Trophoblast cell (in vitro differentiated cells and primary cell): ENCODE data around the gene CYGB.
"Not testable (repeated sequence)": the region's sequence is repeated elsewhere in the genome, so short reads cannot be mapped to it uniquely, and the experiment has no call there.

Experiments used
- DNase-seq, 2 donors: peaks; one replicate each; pipeline ENCODE4 v3.0.0-alpha.2; 2016
- H2AFZ ChIP-seq: 2 replicates; pipeline ENCODE4 v1.6.1; 2013; ENCODE audit warnings: low read length, moderate library complexity, mild to moderate bottlenecking; ENCODE audit not compliant: insufficient read depth, poor library complexity
- H2AK5ac ChIP-seq: 2 replicates; pipeline ENCODE4 v1.6.1; 2013; ENCODE audit warnings: mild to moderate bottlenecking, low read length
- H2BK120ac ChIP-seq: 2 replicates; pipeline ENCODE4 v1.6.1; 2013; ENCODE audit warnings: low read length, mild to moderate bottlenecking, moderate library complexity; ENCODE audit not compliant: insufficient read depth, poor library complexity
- H2BK12ac ChIP-seq: 2 replicates; pipeline ENCODE4 v1.6.1; 2013; ENCODE audit warnings: mild to moderate bottlenecking, low read length, moderate library complexity
- H2BK5ac ChIP-seq: 2 replicates; pipeline ENCODE4 v1.6.1; 2013; ENCODE audit warnings: low read length, low read depth, moderate library complexity, mild to moderate bottlenecking; ENCODE audit not compliant: poor library complexity
- H3K14ac ChIP-seq: 2 replicates; pipeline ENCODE4 v1.6.1; 2013; ENCODE audit warnings: mild to moderate bottlenecking, low read length
- H3K18ac ChIP-seq: 2 replicates; pipeline ENCODE4 v1.6.1; 2013; ENCODE audit warnings: mild to moderate bottlenecking, low read length
- H3K23ac ChIP-seq: 2 replicates; pipeline ENCODE4 v1.6.1; 2013; ENCODE audit warnings: low read length
- H3K27ac ChIP-seq: 2 replicates; pipeline ENCODE4 v1.5.1; 2013; ENCODE audit warnings: low read depth, mild to moderate bottlenecking, inconsistent platforms, low read length, moderate library complexity
- H3K27me3 ChIP-seq: 2 replicates; pipeline ENCODE4 v1.6.1; 2013; ENCODE audit warnings: inconsistent platforms, mild to moderate bottlenecking, low read length, moderate library complexity; ENCODE audit not compliant: insufficient read depth
- H3K36me3 ChIP-seq, 2 experiments: 1 replicate in 1 of 2; 2 replicates in 1 of 2; pipeline ENCODE4 v1.6.1; 2013; ENCODE audit warnings: low read length in 2 of 2, mild to moderate bottlenecking in 2 of 2, moderate library complexity in 1 of 2; ENCODE audit not compliant: insufficient read depth in 2 of 2, control insufficient read depth in 1 of 2
- H3K4ac ChIP-seq: 2 replicates; pipeline ENCODE4 v1.6.1; 2013; ENCODE audit warnings: low read depth, mild to moderate bottlenecking, low read length, moderate library complexity
- H3K4me1 ChIP-seq, 2 experiments: 1 replicate in 1 of 2; 2 replicates in 1 of 2; pipeline ENCODE4 v1.6.1; 2013; ENCODE audit warnings: low read length in 2 of 2, mild to moderate bottlenecking in 2 of 2, moderate library complexity in 1 of 2; ENCODE audit not compliant: insufficient read depth in 2 of 2, control insufficient read depth in 1 of 2
- H3K4me2 ChIP-seq: 2 replicates; pipeline ENCODE4 v1.6.1; 2013; ENCODE audit warnings: inconsistent platforms, mild to moderate bottlenecking, low read length, moderate library complexity
- H3K4me3 ChIP-seq: 2 replicates; pipeline ENCODE4 v1.5.1; 2013; ENCODE audit warnings: mild to moderate bottlenecking, low read depth, low read length, inconsistent platforms
- H3K79me1 ChIP-seq: one replicate; pipeline ENCODE4 v1.6.1; 2013; ENCODE audit warnings: low read length
- H3K79me2 ChIP-seq: 2 replicates; pipeline ENCODE4 v1.6.1; 2013; ENCODE audit warnings: low read length, mild to moderate bottlenecking; ENCODE audit not compliant: control insufficient read depth, insufficient read depth, poor library complexity
- H3K9ac ChIP-seq: 2 replicates; pipeline ENCODE4 v1.6.1; 2013; ENCODE audit warnings: mild to moderate bottlenecking, low read length
- H3K9me3 ChIP-seq: 2 replicates; pipeline ENCODE4 v1.6.1; 2013; ENCODE audit warnings: low read depth, mild to moderate bottlenecking, control low read depth, inconsistent platforms, low read length; ENCODE audit not compliant: insufficient read depth
- H4K12ac ChIP-seq: 2 replicates; pipeline ENCODE4 v1.6.1; 2013; ENCODE audit warnings: low read depth, mild to moderate bottlenecking, low read length, moderate library complexity
- H4K8ac ChIP-seq: 2 replicates; pipeline ENCODE4 v1.6.1; 2013; ENCODE audit warnings: low read depth, mild to moderate bottlenecking, low read length, moderate library complexity
- H4K91ac ChIP-seq: one replicate; pipeline ENCODE4 v1.6.1; 2013; ENCODE audit warnings: low read depth, mild to moderate bottlenecking, low read length, moderate library complexity
- WGBS: extraction: QIAGEN DNeasy Blood & Tissue Kit; methylation state at CpG from one replicate; pipeline ENCODE4 v1.1.7; 2013; ENCODE audit warnings: missing lambda C conversion rate; ENCODE audit not compliant: insufficient read length, insufficient coverage; ENCODE audit errors: extremely low coverage; 5-methylcytosine and 5-hydroxymethylcytosine counted together

The CYGB gene

GRCh38 chr17:76512366-76513305, 24.9 kb downstream of the CYGB start:
- H3K4me1 ChIP-seq: no peaks in the 10 kb centered on the region
- no peak overlapping the region for H2BK12ac ChIP-seq
- no peak for DNase-seq
- no peak overlapping the region for H2AFZ ChIP-seq
- H3K9me3 ChIP-seq: peaks cover 4% of the 10 kb centered on the region
- H3K4ac ChIP-seq: no peak overlapping the region
- no peak overlapping the region for H4K8ac ChIP-seq
- H3K4me2 ChIP-seq: no peak overlapping the region
- H3K79me1 ChIP-seq: no peaks in the 10 kb centered on the region
- no peak overlapping the region for H3K14ac ChIP-seq
- WGBS: no CpG with 5 or more reads among the region's 22 CpGs
- no peak overlapping the region for H2AK5ac ChIP-seq
- H3K36me3 ChIP-seq: no peaks in the 10 kb centered on the region
- no peak overlapping the region for H3K9ac ChIP-seq
- no peak overlapping the region for H2BK5ac ChIP-seq
- no peak overlapping the region for H3K4me3 ChIP-seq
- no peak overlapping the region for H3K18ac ChIP-seq
- H3K27me3 ChIP-seq: peaks cover 2% of the 10 kb centered on the region
- no peak overlapping the region for H3K23ac ChIP-seq
- no peak overlapping the region for H4K12ac ChIP-seq
- H3K27ac ChIP-seq: no peak overlapping the region
- H4K91ac ChIP-seq: no peak overlapping the region
- H3K79me2 ChIP-seq: no peaks in the 10 kb centered on the region
- no peak overlapping the region for H2BK120ac ChIP-seq

- Histone ChIP-seq H3K27me3 (peaks cover 2% of the 10 kb centered on the region), H3K4ac (no peak overlapping the region), H4K12ac (no peak overlapping the region), H3K4me3 (no peak overlapping the region), H3K27ac (no peak overlapping the region), H3K4me1 (no peaks in the 10 kb centered on the region), H3K23ac (no peak overlapping the region), H3K79me2 (no peaks in the 10 kb centered on the region), H2BK120ac (no peak overlapping the region), H3K18ac (no peak overlapping the region), H4K8ac (no peak overlapping the region), H3K9ac (no peak overlapping the region), H3K4me2 (no peak overlapping the region), H2AFZ (no peak overlapping the region), H2BK12ac (no peak overlapping the region), H3K9me3 (peaks cover 4% of the 10 kb centered on the region), H3K36me3 (no peaks in the 10 kb centered on the region), H2BK5ac (no peak overlapping the region), H4K91ac (no peak overlapping the region), H3K79me1 (no peaks in the 10 kb centered on the region), H2AK5ac (no peak overlapping the region), H3K14ac (no peak overlapping the region)
- WGBS: no CpG with 5 or more reads among the region's 13 CpGs
- no peak for DNase-seq
These were observed 25.7 kb downstream of the CYGB start for GRCh38 chr17:76511668-76512365.

- no peaks in the 10 kb centered on the region for H3K4me1 ChIP-seq
- H2BK120ac ChIP-seq: no peak overlapping the region
- no peaks in the 10 kb centered on the region for H3K79me2 ChIP-seq
- no peak for DNase-seq
- no peak overlapping the region for H4K91ac ChIP-seq
- H3K23ac ChIP-seq: no peak overlapping the region
- H3K4me2 ChIP-seq: no peak overlapping the region
- no peak overlapping the region for H2AK5ac ChIP-seq
- H3K27me3 ChIP-seq: peaks cover 2% of the 10 kb centered on the region
- H3K79me1 ChIP-seq: no peaks in the 10 kb centered on the region
- no peak overlapping the region for H3K4me3 ChIP-seq
- H3K18ac ChIP-seq: no peak overlapping the region
- H3K14ac ChIP-seq: no peak overlapping the region
- no CpG with 5 or more reads among the region's 9 CpGs for WGBS
- H4K8ac ChIP-seq: no peak overlapping the region
- H2BK12ac ChIP-seq: no peak overlapping the region
- peaks cover 4% of the 10 kb centered on the region for H3K9me3 ChIP-seq
- no peak overlapping the region for H2AFZ ChIP-seq
- H3K27ac ChIP-seq: no peak overlapping the region
- H3K36me3 ChIP-seq: no peaks in the 10 kb centered on the region
- H2BK5ac ChIP-seq: no peak overlapping the region
- no peak overlapping the region for H3K4ac ChIP-seq
- H4K12ac ChIP-seq: no peak overlapping the region
- H3K9ac ChIP-seq: no peak overlapping the region
These were observed 26.7 kb downstream of the CYGB start for GRCh38 chr17:76510831-76511244.

DNA sequence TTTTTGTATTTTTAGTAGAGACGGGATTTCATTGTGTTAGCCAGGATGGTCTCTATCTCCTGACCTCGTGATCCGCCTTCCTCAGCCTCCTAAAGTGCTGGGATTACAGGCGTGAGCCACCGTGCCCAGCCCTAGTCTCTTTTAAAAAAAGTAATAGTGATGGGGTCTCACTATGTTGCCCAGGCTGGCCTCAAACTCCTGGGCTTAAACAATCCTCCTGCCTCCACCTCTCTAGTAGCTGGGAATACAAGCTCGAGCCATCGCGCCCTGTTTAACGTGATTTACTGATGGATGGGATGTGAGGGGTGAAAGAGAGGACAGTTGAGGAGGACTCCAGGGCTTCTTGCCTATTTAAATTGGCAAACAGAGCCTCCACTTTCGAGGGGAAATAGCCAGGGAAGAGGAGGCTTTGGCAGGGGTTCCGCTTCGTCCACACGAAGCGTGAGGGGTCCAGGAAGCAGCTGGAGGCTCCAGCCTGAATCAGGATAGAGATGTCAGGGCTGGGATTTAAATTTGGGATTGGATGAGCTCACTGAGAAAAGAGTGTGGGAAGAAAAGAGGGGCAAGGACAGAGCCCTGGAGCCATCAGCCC, 28.9 kb downstream of the CYGB start:
- not testable (repeated sequence) for H2AFZ ChIP-seq, H3K79me2 ChIP-seq, H3K27ac ChIP-seq, H3K23ac ChIP-seq, H4K12ac ChIP-seq, H3K9ac ChIP-seq, H3K36me3 ChIP-seq, H3K4me1 ChIP-seq, H3K9me3 ChIP-seq, DNase-seq, H4K91ac ChIP-seq, H2BK12ac ChIP-seq, H3K18ac ChIP-seq, H3K14ac ChIP-seq, H2BK120ac ChIP-seq, H3K4me2 ChIP-seq, H2AK5ac ChIP-seq, H4K8ac ChIP-seq, H3K27me3 ChIP-seq, H3K4me3 ChIP-seq, H3K4ac ChIP-seq, H3K79me1 ChIP-seq, H2BK5ac ChIP-seq
- WGBS: no CpG with 5 or more reads among the region's 14 CpGs
